VCaP (cell line): ENCODE data around the gene SLC22A13.
"Not testable (repeated sequence)": the region's sequence is repeated elsewhere in the genome, so short reads cannot be mapped to it uniquely, and the experiment has no call there.

Experiments used
- H3K27ac ChIP-seq: fragments of 450-650 bp; 2 replicates; pipeline ENCODE4 v1.5.1; 2017
- TF ChIP-seq, protein P1 (sequence below): fragments of 450-650 bp; conservative IDR thresholded peaks from 2 replicates; pipeline ENCODE4 v1.5.1; 2017; ENCODE audit warnings: mild to moderate bottlenecking, moderate library complexity

SLC22A13 gene

DNA sequence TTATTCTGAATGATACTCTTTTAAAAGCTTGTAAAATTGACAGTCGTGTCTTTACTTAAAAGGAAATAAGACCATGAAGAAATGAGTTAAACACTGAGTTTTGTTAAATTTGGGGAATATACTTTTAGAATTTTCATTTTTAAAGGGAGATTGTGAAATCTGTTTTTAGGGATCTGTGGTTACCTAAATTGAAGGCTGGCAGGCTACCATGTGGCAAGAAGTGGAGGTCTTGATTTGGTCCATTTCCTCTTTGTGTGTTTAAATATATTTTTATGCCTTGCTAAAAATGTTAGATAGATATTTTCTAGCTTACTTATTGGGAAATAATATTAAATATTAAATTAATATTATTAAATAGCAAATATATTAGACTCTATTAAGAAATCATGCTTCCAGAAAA is 36.6 kb upstream of the SLC22A13 start:
- H3K27ac ChIP-seq, result no peak overlapping the region
- TF ChIP-seq, protein P1, sequence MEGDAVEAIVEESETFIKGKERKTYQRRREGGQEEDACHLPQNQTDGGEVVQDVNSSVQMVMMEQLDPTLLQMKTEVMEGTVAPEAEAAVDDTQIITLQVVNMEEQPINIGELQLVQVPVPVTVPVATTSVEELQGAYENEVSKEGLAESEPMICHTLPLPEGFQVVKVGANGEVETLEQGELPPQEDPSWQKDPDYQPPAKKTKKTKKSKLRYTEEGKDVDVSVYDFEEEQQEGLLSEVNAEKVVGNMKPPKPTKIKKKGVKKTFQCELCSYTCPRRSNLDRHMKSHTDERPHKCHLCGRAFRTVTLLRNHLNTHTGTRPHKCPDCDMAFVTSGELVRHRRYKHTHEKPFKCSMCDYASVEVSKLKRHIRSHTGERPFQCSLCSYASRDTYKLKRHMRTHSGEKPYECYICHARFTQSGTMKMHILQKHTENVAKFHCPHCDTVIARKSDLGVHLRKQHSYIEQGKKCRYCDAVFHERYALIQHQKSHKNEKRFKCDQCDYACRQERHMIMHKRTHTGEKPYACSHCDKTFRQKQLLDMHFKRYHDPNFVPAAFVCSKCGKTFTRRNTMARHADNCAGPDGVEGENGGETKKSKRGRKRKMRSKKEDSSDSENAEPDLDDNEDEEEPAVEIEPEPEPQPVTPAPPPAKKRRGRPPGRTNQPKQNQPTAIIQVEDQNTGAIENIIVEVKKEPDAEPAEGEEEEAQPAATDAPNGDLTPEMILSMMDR, result no peak

DNA sequence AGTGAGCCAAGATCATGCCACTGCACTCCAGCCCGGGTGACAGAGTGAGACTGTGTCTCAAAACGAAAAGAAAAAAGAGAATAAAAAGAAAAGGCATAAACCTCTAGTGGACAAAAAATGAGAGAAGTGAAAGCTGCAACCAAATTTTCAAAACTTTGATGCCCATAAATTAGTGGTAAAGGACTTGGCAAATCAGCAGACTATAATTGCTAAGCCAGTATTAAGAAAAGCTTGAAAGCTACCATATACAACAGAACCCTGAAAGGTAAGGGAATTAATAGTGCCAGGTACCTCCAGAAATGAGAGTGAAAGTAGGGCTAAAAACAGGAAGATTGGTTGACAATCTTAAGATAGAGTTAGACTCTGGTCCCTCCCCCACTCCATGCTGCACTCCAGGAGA is 32.9 kb upstream of the SLC22A13 start:
- TF ChIP-seq, protein P1, result no peak
- H3K27ac ChIP-seq, result no peak overlapping the region

DNA sequence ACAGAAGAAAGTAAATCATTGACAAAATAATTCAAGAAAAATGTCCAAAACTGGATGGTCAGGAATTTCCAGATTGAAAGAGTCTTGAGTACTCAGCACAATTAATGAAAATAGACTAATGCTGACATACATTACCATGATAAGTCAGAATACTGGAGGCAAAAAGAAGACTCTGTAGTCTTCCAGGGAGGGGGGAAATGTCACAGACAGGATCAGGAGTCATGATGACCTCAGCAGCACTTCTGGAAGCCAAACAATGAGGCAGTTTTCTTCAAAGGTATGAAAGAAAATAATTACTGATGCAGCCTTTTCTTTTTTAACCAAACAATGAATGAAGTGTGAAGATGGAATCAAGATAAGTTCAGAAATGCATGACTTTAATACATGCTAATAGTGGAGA is 30.1 kb upstream of the SLC22A13 start:
- H3K27ac ChIP-seq, result no peak overlapping the region
- TF ChIP-seq, protein P1, result no peak

DNA sequence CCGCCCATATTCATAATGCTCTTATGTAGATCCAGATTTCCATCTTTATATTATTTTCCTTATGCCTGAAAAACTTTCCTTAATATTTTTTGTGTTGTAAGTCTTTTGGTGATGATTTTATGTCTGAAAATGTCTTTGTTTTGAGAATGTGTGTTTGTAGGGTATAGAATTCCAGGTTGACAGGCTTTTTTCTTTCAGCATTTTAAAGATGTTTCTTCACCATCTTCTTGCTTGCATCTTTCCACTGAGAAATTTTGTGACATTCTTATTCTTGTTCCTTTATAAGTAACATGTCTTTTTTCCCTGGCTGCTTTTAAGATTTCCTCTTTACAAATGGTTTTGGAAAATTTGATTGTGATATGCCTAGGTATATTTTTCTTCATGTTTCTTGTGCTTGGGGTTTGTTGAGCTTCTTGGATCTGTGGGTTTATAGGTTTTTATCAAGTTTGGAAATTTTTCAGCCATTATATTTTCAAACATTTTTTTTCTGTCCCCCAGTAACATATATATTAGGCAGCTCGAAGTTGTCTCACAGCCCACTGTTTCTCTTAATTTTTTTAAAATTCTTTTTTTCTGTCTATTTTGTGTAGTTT is 27.1 kb upstream of the SLC22A13 start:
- H3K27ac ChIP-seq, result no peak overlapping the region
- TF ChIP-seq, protein P1, result no peak

DNA sequence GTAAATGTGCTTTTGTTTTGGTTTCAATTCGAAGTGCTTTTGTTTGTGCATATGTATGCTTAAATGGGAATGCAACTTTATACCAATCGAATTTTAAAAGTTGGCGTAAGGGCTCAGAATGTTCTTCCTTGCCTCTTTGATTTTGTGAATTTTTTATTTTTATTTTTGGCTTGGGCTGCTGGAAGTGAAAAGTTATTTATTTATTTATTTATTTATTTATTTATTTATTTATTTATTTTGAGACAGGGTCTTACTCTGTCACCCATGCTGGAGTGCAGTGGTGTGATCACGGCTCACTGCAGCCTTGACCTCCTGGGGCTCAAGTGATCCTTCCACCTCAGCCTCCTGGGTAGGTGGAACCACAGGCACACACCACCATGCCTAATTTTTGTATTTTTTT is 22.8 kb upstream of the SLC22A13 start:
- not testable (repeated sequence) for H3K27ac ChIP-seq

DNA sequence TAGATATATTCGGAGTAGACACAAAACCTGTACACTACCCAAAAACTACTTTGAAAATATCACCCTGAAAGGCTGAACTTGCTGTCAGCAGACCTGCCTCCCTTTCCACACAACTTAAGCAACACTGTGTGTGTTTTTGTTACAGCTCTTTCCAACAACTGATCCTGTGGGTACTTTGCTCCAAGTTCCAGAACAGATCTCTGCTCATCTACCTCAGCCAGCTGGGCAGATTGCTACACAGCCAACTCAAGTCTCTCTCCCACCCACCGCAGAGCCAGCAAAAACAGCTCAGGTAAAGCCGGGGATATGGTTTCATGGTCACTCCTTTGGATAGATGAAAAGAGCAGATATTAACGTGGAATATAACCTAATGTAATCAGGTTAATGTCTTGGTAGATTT is 19.7 kb upstream of the SLC22A13 start:
- TF ChIP-seq, protein P1, result no peak
- no peak overlapping the region for H3K27ac ChIP-seq

DNA sequence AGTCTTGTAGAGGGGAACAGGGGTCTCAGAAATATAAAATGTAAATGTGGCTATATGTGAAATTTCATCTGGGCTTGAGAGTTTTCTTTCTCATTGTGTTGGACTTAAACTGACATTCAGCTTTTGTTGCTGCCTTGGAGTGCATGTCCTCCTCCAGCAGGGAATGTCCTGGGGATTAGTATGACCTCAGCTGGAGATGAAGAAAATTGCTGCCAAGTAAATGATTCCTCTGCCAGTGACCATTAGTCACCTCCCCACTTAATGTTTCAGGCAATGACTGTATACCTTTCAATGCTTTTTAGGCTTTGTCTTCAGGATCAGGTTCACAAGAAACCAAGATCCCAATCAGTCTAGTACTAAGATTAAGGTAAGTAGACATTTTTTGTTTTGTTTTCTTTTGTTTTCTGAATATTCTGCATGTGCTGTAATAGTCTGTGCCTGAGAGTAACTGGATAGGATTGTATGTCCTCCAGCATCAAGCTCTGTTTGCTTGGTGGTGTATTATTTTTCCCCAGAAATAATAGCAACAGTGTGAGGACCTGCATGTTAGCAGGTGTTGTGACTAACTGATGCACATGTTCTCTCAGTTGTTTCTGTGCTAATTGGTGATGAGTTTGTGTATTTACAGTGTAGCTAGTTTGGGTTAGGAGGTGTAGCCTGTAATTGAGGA is 18.1 kb upstream of the SLC22A13 start:
- H3K27ac ChIP-seq, result no peak overlapping the region
- TF ChIP-seq, protein P1, result no peak; the same call in 1 of the 2 replicates

DNA sequence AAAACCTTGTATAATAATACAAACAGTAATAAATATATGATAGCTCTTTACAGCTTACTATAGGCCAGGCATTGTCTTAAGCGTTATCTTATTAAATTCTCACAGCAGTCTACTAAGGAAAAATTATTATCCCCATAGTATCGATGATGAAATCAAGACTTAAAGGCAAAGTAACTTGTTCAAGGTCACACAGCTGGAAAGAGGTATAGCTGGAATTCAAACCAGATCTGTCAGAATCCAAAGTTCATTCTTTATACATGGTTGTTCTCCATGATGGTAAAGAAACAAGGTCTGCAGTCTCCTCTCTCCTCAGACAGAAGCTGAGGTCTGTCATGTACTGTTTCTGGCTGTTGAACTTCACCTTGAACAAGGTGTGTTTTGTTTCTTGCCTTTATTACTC is 15.4 kb upstream of the SLC22A13 start:
- TF ChIP-seq, protein P1, result no peak
- H3K27ac ChIP-seq, result no peak overlapping the region
